GM12878 (cell line): Measurements from ENCODE around the gene GPR176. TPM values are rescaled to one million over a fixed set of nuclear protein-coding genes. Genes with fewer than 3 reads are reported as not detected.

Source experiments
- ATAC-seq: fragments of 200-7000 bp; cut with Tn5 transposase; 3 replicates; pipeline ENCODE4 v1.9.1; 2020; ENCODE audit warnings: mild to moderate bottlenecking, moderate library complexity
- BruUV-seq: library from RNA; stranded (reverse); fragments of 400-500 nt; replicated peaks from 2 replicates; lab custom pipeline; 2021; lab: Mats Ljungman, UMichigan
- CTCF ChIA-PET: fragments of 300-600 bp; sonication (Branson Sonifier 250); formaldehyde crosslinking; extraction: SDS; loops from one replicate; lab custom pipeline; 2021; ENCODE audit warnings: inconsistent platforms; lab: Yijun Ruan, JAX
- POLR2A ChIA-PET: fragments of 350-600 bp; formaldehyde crosslinking; extraction: SDS; loops from one replicate; lab custom pipeline; 2021; ENCODE audit warnings: inconsistent platforms; lab: Charles Lee
- RAD21 ChIA-PET: fragments of 300-600 bp; sonication (Branson Sonifier 250); formaldehyde crosslinking; loops from one replicate; lab custom pipeline; 2023; ENCODE audit warnings: antibody characterized with exemption; ENCODE audit not compliant: unreplicated experiment; lab: Charles Lee
- SMC1A ChIA-PET: fragments of 300-600 bp; sonication (Branson Sonifier 250); formaldehyde crosslinking; loops from one replicate; lab custom pipeline; 2023; ENCODE audit not compliant: unreplicated experiment, uncharacterized antibody; lab: Charles Lee
- DNase-seq: peaks from one replicate; pipeline ENCODE4 v3.0.0-alpha.2; 2011; ENCODE audit warnings: low read depth, low spot score
- FAIRE-seq: peaks from 3 replicates; lab custom pipeline; 2011; peaks lifted over from hg19 to GRCh38; lab: Jason Lieb, UNC
- H2AFZ ChIP-seq: 2 replicates; pipeline ENCODE4 v1.6.0; 2011; ENCODE audit warnings: low read depth, low read length, control low read depth; ENCODE audit not compliant: control insufficient read depth
- H3K27ac ChIP-seq: 2 replicates; pipeline ENCODE4 v1.5.1; 2011; ENCODE audit warnings: control low read depth; ENCODE audit not compliant: control insufficient read depth, insufficient read depth
- H3K27me3 ChIP-seq, 2 experiments: replicated peaks in 1 of 2; 2 replicates each; pipeline versions ENCODE4 v1.6.0 to v1.6.1; 2011; ENCODE audit warnings: low read length in 1 of 2; ENCODE audit not compliant: control insufficient read depth in 2 of 2, insufficient read depth in 2 of 2
- H3K36me3 ChIP-seq, 2 experiments: 2 replicates each; pipeline ENCODE4 v1.5.1; 2011; ENCODE audit warnings: low read length in 1 of 2; ENCODE audit not compliant: control insufficient read depth in 2 of 2, insufficient read depth in 2 of 2
- H3K4me1 ChIP-seq: 2 replicates; pipeline ENCODE4 v1.6.1; 2011; ENCODE audit warnings: mild to moderate bottlenecking, low read length, moderate library complexity, mixed read lengths; ENCODE audit not compliant: control insufficient read depth, insufficient read depth
- H3K4me2 ChIP-seq: 2 replicates; pipeline ENCODE4 v1.6.0; 2011; ENCODE audit warnings: control low read depth; ENCODE audit not compliant: control insufficient read depth, insufficient read depth
- H3K4me3 ChIP-seq: fragments of 200-600 bp; sonication (generic); 2 replicates; pipeline ENCODE4 v1.5.1; 2016
- H3K79me2 ChIP-seq: 2 replicates; pipeline ENCODE4 v1.6.0; 2011; ENCODE audit warnings: low read length; ENCODE audit not compliant: control insufficient read depth, insufficient read depth
- H3K9ac ChIP-seq: 2 replicates; pipeline ENCODE4 v1.8.0; 2011; ENCODE audit warnings: low read length, control low read depth, mixed read lengths; ENCODE audit not compliant: control insufficient read depth, insufficient read depth
- H3K9me3 ChIP-seq: replicated peaks from 3 replicates; pipeline ENCODE4 v1.5.1; 2011; ENCODE audit warnings: mild to moderate bottlenecking, low read length; ENCODE audit not compliant: control insufficient read depth, insufficient read depth
- H4K20me1 ChIP-seq: 2 replicates; pipeline ENCODE4 v1.6.0; 2011; ENCODE audit not compliant: control insufficient read depth, insufficient read depth
- ATF7 ChIP-seq: fragments of 450-650 bp; IDR thresholded peaks from 2 replicates; pipeline ENCODE4 v1.6.1; 2016; ENCODE audit warnings: low read depth, mild to moderate bottlenecking
- HDAC2 ChIP-seq: fragments of 200-600 bp; sonication (generic); IDR thresholded peaks from 2 replicates; pipeline ENCODE4 v1.6.1; 2017
- NR2C2 ChIP-seq: IDR thresholded peaks from 2 replicates; pipeline ENCODE4 v1.6.1; 2011; ENCODE audit warnings: borderline replicate concordance, low read depth; ENCODE audit not compliant: control insufficient read depth, insufficient read length
- ZNF622 ChIP-seq: fragments of 450-650 bp; IDR thresholded peaks from 2 replicates; pipeline ENCODE4 v1.6.1; 2017; ENCODE audit warnings: mild to moderate bottlenecking, inconsistent platforms
- WGBS: methylation state at CpG from one replicate; pipeline ENCODE4 v1.1.6; 2016; ENCODE audit warnings: low lambda C conversion rate; ENCODE audit not compliant: insufficient replicate concordance, insufficient coverage; ENCODE audit errors: missing lambda C conversion rate; 5-methylcytosine and 5-hydroxymethylcytosine counted together
- in situ Hi-C: fragments of 300-500 bp; cut with MboI; formaldehyde crosslinking; loops from 9 replicates; pipeline ENCODE4 v1.14.3; 2018; ENCODE audit warnings: mixed read lengths
- intact Hi-C: fragments of 100-400 bp; cut with micrococcal nuclease; formaldehyde crosslinking; loops from one replicate; pipeline ENCODE4 v1.14.2; 2022; ENCODE audit not compliant: unreplicated experiment
- polyA plus RNA-seq, 11 experiments: library from polyadenylated mRNA; depleted of rRNA in 4 of 11; unstranded in 6 of 11; stranded (reverse) in 5 of 11; fragments of >200 nt; fragmentation: Nextera tagmentation in 4 of 11; fragmentation: Illumina TruSeq in 1 of 11; extraction: Ambion mirVana in 4 of 11; extraction: Trizol in 1 of 11; gene quantifications; 1 replicate in 1 of 11; 2 replicates in 10 of 11; pipeline versions ENCODE4 v1.2.1 to v1.2.3, GENCODE V29; 2011 to 2016; ENCODE audit warnings: inconsistent platforms in 2 of 11, missing spikeins in 2 of 11, low read depth in 1 of 11
- total RNA-seq, 4 experiments: library from RNA; depleted of rRNA in 3 of 4; stranded (reverse); fragments of >200 nt in 3 of 4; fragmentation: Illumina TruSeq in 1 of 4; extraction: Trizol in 1 of 4; gene quantifications; 2 replicates each; pipeline versions ENCODE4 v1.2.1 to v1.2.3, GENCODE V29; 2013 to 2021
- TF ChIP-seq, protein P1 (sequence below): IDR thresholded peaks from 2 replicates; pipeline ENCODE4 v1.6.1; 2011; ENCODE audit warnings: low read depth, mild to moderate bottlenecking, low read length, moderate library complexity, borderline replicate concordance; ENCODE audit errors: extremely low read depth
- TF ChIP-seq, protein P2 (sequence below): IDR thresholded peaks from 2 replicates; pipeline ENCODE4 v1.6.1; 2012; ENCODE audit warnings: low read depth, low read length, improper control_type of control experiment

Gene GPR176
- total and polyA plus RNA-seq, 10 of the 15 experiments (the other 5 are each of a cell fraction or from before 2014, with no cell fraction given) = 0.02 to 0.33 (median 0.16) TPM; not detected in 4

DNA sequence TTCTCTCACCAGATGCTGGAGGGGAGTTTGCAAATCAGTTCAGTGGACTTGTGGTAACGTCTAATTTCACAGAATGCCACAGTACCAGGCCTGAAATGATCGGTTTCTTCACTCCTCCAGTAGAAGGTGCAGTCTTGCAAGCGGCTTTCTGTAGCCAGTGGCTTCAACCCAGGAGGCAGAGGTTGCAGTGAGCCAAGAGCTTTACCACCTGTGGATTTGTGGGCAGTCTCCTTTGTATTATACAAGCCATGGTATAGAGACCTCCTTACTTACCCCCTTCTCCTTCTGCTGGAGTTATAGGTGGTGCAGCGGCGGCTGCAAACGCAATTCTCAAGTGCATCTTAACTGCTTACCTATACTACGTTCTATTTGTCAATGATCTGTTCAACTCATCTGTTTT lies 31.5 kb upstream of the GPR176 start:
- Histone ChIP-seq H3K9me3 (no peaks in the 10 kb centered on the region), H3K4me2 (no peak overlapping the region), H2AFZ (no peak overlapping the region), H3K9ac (no peak overlapping the region), H3K27ac (no peak overlapping the region), H4K20me1 (no peaks in the 10 kb centered on the region), H3K36me3 (peaks cover 1 to 15% of the 10 kb centered on the region in 2 experiments; a peak in 2 of 4 replicates), H3K27me3 (no peaks in the 10 kb centered on the region), H3K4me3 (no peak overlapping the region), H3K79me2 (no peaks in the 10 kb centered on the region), H3K4me1 (no peaks in the 10 kb centered on the region)
- ChIA-PET SMC1A (interaction anchor here (0.9 kb wide), 2 partner anchors 11 to 13 kb away, joined by 3 read pairs; no protein-coding TSS in a partner anchor), CTCF (no interaction called here), POLR2A (no interaction called here), RAD21 (no interaction called here)
- DNase-seq (no peak), ATAC-seq (no peak), FAIRE-seq (no peak)
- intact Hi-C loops (no loop called here), in situ Hi-C loops (no loop called here)
- WGBS = 76% methylated on average over 7 of the region's 7 CpGs
- TF ChIP-seq, protein P1, sequence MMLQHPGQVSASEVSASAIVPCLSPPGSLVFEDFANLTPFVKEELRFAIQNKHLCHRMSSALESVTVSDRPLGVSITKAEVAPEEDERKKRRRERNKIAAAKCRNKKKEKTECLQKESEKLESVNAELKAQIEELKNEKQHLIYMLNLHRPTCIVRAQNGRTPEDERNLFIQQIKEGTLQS = no peak
- TF ChIP-seq HDAC2 (no peak), ATF7 (no peak)
- TF ChIP-seq, protein P2, sequence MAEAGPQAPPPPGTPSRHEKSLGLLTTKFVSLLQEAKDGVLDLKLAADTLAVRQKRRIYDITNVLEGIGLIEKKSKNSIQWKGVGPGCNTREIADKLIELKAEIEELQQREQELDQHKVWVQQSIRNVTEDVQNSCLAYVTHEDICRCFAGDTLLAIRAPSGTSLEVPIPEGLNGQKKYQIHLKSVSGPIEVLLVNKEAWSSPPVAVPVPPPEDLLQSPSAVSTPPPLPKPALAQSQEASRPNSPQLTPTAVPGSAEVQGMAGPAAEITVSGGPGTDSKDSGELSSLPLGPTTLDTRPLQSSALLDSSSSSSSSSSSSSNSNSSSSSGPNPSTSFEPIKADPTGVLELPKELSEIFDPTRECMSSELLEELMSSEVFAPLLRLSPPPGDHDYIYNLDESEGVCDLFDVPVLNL = no peak
- BruUV-seq = no TSS peak

DNA sequence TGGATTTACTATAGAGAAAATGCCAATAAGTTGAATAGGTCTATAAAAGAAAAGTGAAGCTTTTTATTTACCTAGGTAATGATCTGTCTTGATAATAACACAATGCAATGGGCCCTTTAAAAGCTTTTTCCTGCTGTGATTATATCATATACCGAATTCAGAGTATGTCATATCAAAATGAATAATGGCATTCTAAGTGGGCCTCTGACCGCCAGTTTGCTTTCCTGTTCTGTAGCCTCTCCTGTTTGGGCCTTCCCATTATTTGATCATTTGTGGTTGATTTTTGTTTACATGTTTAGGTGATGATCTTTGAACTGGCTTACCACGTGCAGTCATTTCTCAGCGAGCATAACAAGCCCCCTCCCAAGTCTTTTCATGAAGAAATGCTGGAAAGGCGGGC lies 28.8 kb upstream of the GPR176 start:
- no peaks in the 10 kb centered on the region for H3K27me3 ChIP-seq
- TF ChIP-seq NR2C2 (no peak), ZNF622 (no peak)
- TF ChIP-seq, all 136 proteins: peak for 0
- no peak overlapping the region for H3K4me3 ChIP-seq
- CTCF ChIA-PET = interaction anchor here (1.1 to 1.9 kb wide), 2 partner anchors 13 to 326 kb away, joined by 3 to 6 read pairs; no protein-coding TSS in a partner anchor
- H3K4me2 ChIP-seq = no peak overlapping the region
- H2AFZ ChIP-seq = no peak overlapping the region
- no peaks in the 10 kb centered on the region for H4K20me1 ChIP-seq
- SMC1A ChIA-PET = interaction anchor here (1.1 to 1.3 kb wide), 2 partner anchors 13 to 61 kb away, joined by 3 to 4 read pairs; no protein-coding TSS in a partner anchor
- ATAC-seq = no peak
- no peaks in the 10 kb centered on the region for H3K79me2 ChIP-seq
- FAIRE-seq = no peak
- BruUV-seq = no TSS peak
- no peaks in the 10 kb centered on the region for H3K4me1 ChIP-seq
- in situ Hi-C loops = loop anchor here (5.0 kb wide), 1 partner anchor 52 kb away; no protein-coding TSS in a partner anchor
- no peak for DNase-seq
- H3K9ac ChIP-seq = no peak overlapping the region
- no peaks in the 10 kb centered on the region for H3K9me3 ChIP-seq
- no peak overlapping the region for H3K27ac ChIP-seq
- RAD21 ChIA-PET = no interaction called here
- intact Hi-C loops = no loop called here
- peaks cover 1 to 12% of the 10 kb centered on the region in 2 experiments; a peak in 3 of 4 replicates for H3K36me3 ChIP-seq
- WGBS = 96% methylated on average over 5 of the region's 5 CpGs
- POLR2A ChIA-PET = interaction anchor here (1.0 kb wide), 1 partner anchor 13 kb away, joined by 3 read pairs; no protein-coding TSS in a partner anchor
